ENCODE measurements around the gene POTEC.
"Not testable (repeated sequence)": the region's sequence is repeated elsewhere in the genome, so short reads cannot be mapped to it uniquely, and the experiment has no call there.

DNA sequence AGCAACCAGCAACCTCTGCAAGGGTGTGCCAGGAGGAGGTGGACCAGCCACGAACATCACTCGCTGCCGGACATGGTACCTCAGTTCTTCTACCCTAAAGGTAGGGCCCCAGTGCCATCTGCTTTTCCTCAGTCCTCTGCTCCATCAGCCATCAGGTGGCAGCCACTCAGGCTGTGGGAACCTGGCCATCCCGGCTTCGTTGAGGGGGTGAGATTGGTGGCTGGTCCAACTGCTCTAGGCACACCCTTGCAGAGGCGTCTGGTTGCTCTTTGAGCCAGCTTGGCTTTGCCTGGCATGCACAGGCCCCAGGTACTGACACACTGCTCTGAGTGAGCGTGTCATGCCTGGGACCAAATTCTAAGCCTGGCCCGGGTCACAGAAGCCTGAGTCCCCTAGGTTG lies 39.7 kb downstream of the POTEC start:
- TF ChIP-seq POLR2AphosphoS5 (IDR thresholded peaks at IDR 0.05; ENCODE audit: borderline replicate concordance, low read depth, low read length); EZH2 (IDR thresholded peaks at IDR 0.05): not testable (repeated sequence)
